Effector memory CD8-positive, alpha-beta T cell (primary cell): ENCODE results near the gene PCDHGA7.
"Not testable (repeated sequence)": the region's sequence is repeated elsewhere in the genome, so short reads cannot be mapped to it uniquely, and the experiment has no call there.

Source experiments
- ATAC-seq: fragments of 150-1000 bp; cut with Tn5 transposase; replicated peaks from 2 replicates; pipeline ENCODE4 v1.10.0; 2021; ENCODE audit warnings: mild to moderate bottlenecking, moderate library complexity
- DNase-seq, 3 experiments: peaks; one replicate each; pipeline ENCODE4 v3.0.0; 2021
- H3K27ac Mint-ChIP-seq, 2 donors: one replicate each; pipeline ENCODE4 v1.8.0; 2022; ENCODE audit warnings: mild to moderate bottlenecking in 2 of 2, mixed read lengths in 2 of 2, moderate library complexity in 2 of 2
- H3K27me3 Mint-ChIP-seq, 2 donors: one replicate each; pipeline ENCODE4 v1.8.0; 2022; ENCODE audit warnings: mixed read lengths in 2 of 2
- H3K36me3 Mint-ChIP-seq: one replicate; pipeline ENCODE4 v1.8.0; 2022; ENCODE audit warnings: mild to moderate bottlenecking, moderate library complexity, mixed read lengths; ENCODE audit not compliant: insufficient read depth
- H3K4me1 Mint-ChIP-seq, 2 donors: one replicate each; pipeline ENCODE4 v1.8.0; 2022; ENCODE audit warnings: low read depth in 2 of 2, mixed read lengths in 2 of 2
- H3K4me3 Mint-ChIP-seq, 2 donors: one replicate each; pipeline ENCODE4 v1.8.0; 2022; ENCODE audit warnings: mild to moderate bottlenecking in 2 of 2, mixed read lengths in 2 of 2, moderate library complexity in 2 of 2
- H3K9me3 Mint-ChIP-seq, 2 donors: one replicate each; pipeline ENCODE4 v1.8.0; 2022; ENCODE audit warnings: mixed read lengths in 2 of 2

The PCDHGA7 gene

DNA sequence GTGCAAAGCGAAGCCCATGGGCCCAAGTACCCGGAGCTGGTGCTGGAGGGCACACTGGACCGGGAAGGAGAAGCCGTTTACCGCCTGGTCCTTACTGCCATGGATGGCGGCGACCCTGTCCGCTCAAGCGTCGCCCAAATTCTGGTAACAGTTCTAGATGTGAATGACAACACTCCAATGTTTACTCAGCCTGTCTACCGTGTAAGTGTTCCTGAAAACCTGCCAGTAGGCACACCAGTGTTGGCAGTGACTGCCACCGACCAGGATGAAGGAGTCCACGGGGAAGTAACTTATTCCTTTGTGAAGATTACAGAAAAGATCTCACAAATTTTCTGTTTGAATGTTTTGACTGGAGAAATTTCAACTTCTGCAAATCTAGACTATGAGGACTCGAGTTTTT is 7.9 kb upstream of the PCDHGA7 start:
- Mint-ChIP-seq H3K27me3 (peaks cover 26 to 52% of the 10 kb centered on the region in 2 donors), H3K27ac (no peak overlapping the region), H3K4me3 (no peak overlapping the region), H3K4me1 (peaks cover 5% of the 10 kb centered on the region in 2 donors), H3K9me3 (peaks cover 0 to 4% of the 10 kb centered on the region in 2 donors), H3K36me3 (no peaks in the 10 kb centered on the region)
- DNase-seq (no peak), ATAC-seq (no peak)

DNA sequence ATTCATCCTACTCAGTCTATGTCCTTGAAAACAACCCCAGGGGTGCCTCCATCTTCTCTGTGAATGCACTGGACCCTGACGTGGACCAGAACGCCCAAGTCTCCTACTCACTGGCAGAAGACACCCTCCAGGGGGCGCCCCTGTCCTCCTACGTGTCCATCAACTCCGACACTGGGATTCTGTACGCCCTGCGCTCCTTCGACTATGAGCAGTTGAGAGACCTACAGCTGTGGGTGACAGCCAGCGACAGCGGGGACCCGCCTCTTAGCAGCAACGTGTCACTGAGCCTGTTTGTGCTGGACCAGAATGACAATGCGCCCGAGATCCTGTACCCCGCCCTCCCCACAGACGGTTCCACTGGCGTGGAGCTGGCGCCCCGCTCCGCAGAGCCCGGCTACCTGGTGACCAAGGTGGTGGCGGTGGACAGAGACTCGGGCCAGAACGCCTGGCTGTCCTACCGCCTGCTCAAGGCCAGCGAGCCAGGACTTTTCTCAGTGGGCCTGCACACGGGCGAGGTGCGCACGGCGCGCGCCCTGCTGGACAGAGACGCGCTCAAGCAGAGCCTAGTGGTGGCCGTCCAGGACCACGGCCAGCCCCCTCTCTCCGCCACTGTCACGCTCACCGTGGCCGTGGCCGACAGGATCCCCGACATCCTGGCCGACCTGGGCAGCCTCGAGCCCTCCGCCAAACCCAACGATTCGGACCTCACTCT is 6.9 kb upstream of the PCDHGA7 start:
- H3K27me3 Mint-ChIP-seq = peaks cover 18 to 42% of the 10 kb centered on the region in 2 donors
- ATAC-seq, H3K4me1 Mint-ChIP-seq, DNase-seq, H3K36me3 Mint-ChIP-seq, H3K9me3 Mint-ChIP-seq, H3K4me3 Mint-ChIP-seq, H3K27ac Mint-ChIP-seq: not testable (repeated sequence)

DNA sequence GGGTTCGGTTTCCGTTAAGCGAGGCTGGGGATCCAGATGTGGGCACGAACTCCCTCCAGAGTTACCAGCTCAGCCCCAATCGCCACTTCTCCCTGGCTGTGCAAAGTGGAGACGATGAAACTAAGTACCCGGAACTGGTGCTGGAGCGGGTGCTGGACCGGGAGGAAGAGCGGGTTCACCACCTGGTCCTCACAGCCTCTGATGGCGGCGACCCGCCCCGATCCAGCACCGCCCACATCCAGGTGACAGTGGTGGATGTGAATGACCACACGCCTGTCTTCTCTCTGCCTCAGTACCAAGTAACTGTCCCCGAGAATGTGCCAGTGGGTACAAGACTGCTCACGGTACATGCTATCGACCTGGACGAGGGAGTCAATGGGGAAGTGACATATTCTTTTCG is 803 bp downstream of the PCDHGA7 start:
- Mint-ChIP-seq H3K9me3 (peaks cover 0 to 10% of the 10 kb centered on the region in 2 donors), H3K4me3 (peak overlapping the region in 1 of 2 donors; percentile 48), H3K27me3 (peaks cover 53 to 62% of the 10 kb centered on the region in 2 donors), H3K4me1 (no peaks in the 10 kb centered on the region), H3K36me3 (no peaks in the 10 kb centered on the region), H3K27ac (no peak overlapping the region)
- no peak for DNase-seq
- no peak for ATAC-seq

DNA sequence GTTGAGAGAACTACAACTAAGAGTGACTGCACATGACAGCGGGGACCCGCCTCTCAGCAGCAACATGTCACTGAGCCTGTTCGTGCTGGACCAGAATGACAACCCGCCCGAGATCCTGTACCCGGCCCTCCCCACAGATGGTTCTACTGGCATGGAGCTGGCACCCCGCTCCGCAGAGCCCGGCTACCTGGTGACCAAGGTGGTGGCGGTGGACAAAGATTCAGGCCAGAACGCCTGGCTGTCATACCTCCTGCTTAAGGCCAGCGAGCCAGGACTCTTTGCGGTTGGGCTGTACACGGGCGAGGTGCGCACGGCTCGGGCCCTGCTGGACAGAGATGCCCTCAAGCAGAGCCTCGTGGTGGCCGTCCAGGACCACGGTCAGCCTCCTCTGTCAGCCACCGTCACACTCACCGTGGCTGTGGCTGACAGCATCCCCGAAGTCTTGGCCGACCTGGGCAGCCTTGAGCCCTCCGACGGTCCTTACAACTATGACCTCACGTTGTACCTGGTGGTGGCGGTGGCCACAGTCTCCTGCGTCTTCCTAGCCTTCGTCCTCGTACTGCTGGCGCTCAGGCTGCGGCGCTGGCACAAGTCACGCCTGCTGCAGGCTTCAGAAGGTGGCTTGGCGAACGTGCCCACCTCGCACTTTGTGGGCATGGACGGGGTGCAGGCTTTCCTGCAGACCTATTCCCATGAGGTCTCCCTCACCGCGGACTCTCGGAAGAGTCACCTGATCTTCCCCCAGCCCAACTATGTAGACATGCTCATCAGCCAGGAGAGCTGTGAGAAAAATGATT is 2.1 kb downstream of the PCDHGA7 start:
- no peaks in the 10 kb centered on the region for H3K36me3 Mint-ChIP-seq
- ATAC-seq = no peak
- no peak overlapping the region for H3K4me3 Mint-ChIP-seq
- H3K27me3 Mint-ChIP-seq = peaks cover 58 to 68% of the 10 kb centered on the region in 2 donors
- no peak for DNase-seq
- no peaks in the 10 kb centered on the region for H3K4me1 Mint-ChIP-seq
- H3K27ac Mint-ChIP-seq = no peak overlapping the region
- H3K9me3 Mint-ChIP-seq = peaks cover 2 to 11% of the 10 kb centered on the region in 2 donors

DNA sequence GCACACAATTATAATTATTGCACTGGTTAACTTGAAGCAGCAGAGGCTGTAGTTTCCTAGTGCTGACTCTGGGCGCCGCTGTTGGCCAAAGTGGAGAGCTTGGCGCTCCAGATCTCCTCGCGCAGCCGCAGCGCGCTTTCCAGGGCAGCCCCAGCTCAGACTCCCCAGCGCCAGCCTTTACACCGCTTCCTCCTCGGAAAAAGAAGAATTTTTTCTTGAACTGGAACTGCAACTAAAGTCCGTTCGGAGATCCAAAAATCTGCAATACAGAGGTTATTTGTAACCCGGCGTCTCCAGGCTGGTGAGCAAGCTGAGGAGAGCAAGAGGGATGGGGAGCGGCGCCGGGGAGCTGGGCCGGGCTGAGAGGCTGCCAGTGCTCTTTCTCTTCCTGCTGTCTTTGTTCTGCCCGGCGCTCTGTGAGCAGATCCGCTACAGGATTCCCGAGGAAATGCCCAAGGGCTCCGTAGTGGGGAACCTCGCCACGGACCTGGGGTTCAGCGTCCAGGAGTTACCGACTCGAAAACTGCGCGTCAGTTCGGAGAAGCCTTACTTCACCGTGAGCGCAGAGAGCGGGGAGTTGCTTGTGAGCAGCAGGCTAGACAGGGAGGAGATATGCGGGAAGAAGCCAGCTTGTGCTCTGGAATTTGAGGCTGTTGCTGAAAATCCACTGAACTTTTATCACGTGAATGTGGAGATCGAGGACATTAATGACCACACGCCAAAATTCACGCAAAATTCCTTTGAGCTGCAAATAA is 5.2 kb downstream of the PCDHGA7 start, which contains the start of gene PCDHGB4:
Gene PCDHGB4, plus strand, starts transcription at position 142 of the 755 bp plus-strand sequence. Its CDS starts 187 bp downstream, at position 329.
- H3K27ac Mint-ChIP-seq, H3K4me1 Mint-ChIP-seq, DNase-seq, H3K36me3 Mint-ChIP-seq: not testable (repeated sequence)
- Mint-ChIP-seq H3K9me3 (peaks cover 4 to 17% of the 10 kb centered on the region in 2 donors), H3K4me3 (peak within 1 kb of the TSS; percentile 22 to 52), H3K27me3 (peaks cover 59 to 87% of the 10 kb centered on the region in 2 donors)
- peak; percentile 49 for ATAC-seq

DNA sequence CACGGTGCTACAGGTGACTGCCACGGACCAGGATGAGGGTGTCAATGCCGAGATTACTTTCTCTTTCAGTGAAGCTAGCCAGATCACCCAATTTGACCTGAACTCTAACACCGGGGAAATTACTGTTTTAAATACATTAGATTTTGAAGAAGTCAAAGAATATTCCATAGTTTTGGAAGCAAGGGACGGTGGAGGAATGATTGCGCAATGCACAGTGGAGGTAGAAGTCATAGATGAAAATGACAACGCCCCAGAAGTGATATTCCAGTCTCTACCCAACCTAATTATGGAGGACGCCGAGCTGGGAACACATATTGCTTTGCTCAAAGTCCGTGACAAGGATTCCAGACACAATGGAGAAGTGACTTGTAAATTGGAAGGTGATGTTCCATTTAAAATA is 6.1 kb downstream of the PCDHGA7 start:
- H3K4me1 Mint-ChIP-seq = peaks cover 0 to 3% of the 10 kb centered on the region in 2 donors
- no peak overlapping the region for H3K27ac Mint-ChIP-seq
- H3K9me3 Mint-ChIP-seq = peaks cover 4 to 17% of the 10 kb centered on the region in 2 donors
- H3K36me3 Mint-ChIP-seq = peaks cover 2% of the 10 kb centered on the region
- no peak for DNase-seq
- H3K27me3 Mint-ChIP-seq = peaks cover 54 to 87% of the 10 kb centered on the region in 2 donors
- no peak for ATAC-seq
- no peak overlapping the region for H3K4me3 Mint-ChIP-seq

DNA sequence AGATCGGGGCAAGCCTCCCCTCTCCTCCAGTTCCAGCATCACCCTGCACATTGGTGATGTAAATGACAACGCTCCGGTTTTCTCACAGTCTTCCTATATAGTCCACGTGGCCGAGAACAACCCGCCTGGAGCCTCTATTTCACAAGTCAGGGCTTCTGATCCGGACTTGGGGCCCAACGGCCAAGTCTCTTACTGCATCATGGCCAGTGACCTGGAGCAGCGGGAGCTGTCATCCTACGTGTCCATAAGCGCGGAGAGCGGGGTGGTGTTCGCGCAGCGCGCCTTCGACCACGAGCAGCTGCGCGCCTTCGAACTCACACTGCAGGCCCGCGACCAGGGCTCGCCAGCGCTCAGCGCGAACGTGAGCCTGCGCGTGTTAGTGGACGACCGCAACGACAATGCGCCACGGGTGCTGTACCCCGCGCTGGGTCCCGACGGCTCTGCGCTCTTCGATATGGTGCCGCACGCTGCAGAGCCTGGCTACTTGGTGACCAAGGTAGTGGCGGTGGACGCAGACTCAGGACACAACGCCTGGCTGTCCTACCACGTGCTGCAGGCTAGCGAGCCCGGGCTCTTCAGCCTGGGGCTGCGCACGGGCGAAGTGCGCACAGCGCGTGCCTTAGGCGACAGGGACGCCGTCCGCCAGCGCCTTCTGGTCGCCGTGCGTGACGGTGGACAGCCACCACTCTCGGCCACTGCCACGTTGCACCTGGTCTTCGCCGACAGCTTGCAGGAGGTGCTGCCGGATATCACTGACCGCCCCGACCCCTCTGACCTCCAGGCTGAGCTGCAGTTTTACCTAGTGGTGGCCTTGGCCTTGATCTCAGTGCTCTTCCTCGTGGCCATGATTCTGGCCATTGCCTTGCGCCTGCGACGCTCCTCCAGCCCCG is 6.9 kb downstream of the PCDHGA7 start:
- peaks cover 6% of the 10 kb centered on the region for H3K36me3 Mint-ChIP-seq
- H3K27me3 Mint-ChIP-seq = peaks cover 54 to 87% of the 10 kb centered on the region in 2 donors
- no peak overlapping the region for H3K27ac Mint-ChIP-seq
- DNase-seq (no peak), ATAC-seq (no peak)
- peaks cover 6 to 24% of the 10 kb centered on the region in 2 donors for H3K9me3 Mint-ChIP-seq
- no peak overlapping the region for H3K4me3 Mint-ChIP-seq
- H3K4me1 Mint-ChIP-seq = peaks cover 0 to 3% of the 10 kb centered on the region in 2 donors

DNA sequence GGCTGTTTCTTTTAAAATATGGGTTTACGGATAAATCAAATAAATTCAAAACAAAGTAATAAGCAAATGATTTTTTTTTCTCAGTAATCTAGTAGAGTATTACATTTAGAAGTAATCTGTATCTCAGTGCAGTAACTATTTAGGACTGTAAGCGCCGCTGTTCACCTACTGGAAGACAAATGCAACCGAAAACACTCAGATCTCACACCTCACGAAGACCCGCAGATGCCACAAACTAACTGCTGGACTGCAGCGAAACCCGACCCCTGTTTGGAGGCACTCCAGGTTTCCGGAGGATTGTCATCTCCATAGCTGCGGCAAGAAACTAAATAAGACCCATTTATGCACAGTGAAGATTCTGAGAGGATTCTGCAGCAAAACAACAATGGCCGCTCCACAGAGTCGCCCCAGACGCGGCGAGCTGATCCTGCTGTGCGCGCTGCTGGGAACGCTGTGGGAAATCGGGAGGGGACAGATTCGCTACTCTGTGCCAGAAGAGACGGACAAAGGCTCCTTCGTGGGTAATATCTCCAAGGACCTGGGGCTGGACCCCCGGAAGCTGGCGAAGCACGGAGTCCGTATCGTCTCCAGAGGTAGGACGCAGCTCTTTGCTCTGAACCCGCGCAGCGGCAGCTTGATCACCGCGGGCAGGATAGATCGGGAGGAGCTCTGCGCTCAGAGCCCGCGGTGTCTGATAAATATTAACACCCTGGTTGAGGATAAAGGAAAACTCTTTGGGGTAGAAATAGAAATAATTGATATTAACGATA is 10.1 kb downstream of the PCDHGA7 start, which contains the start of gene PCDHGA8:
Gene PCDHGA8, plus strand, starts transcription at position 205 of the 770 bp plus-strand sequence. Its CDS starts 181 bp downstream, at position 386.
- H3K36me3 Mint-ChIP-seq = peaks cover 7% of the 10 kb centered on the region
- DNase-seq (no peak), ATAC-seq (no peak)
- no peak within 1 kb of the TSS for H3K27ac Mint-ChIP-seq
- no peak within 1 kb of the TSS for H3K4me3 Mint-ChIP-seq
- H3K27me3 Mint-ChIP-seq = peaks cover 36 to 80% of the 10 kb centered on the region in 2 donors
- peaks cover 6 to 14% of the 10 kb centered on the region in 2 donors for H3K9me3 Mint-ChIP-seq
- H3K4me1 Mint-ChIP-seq = peaks cover 0 to 3% of the 10 kb centered on the region in 2 donors

DNA sequence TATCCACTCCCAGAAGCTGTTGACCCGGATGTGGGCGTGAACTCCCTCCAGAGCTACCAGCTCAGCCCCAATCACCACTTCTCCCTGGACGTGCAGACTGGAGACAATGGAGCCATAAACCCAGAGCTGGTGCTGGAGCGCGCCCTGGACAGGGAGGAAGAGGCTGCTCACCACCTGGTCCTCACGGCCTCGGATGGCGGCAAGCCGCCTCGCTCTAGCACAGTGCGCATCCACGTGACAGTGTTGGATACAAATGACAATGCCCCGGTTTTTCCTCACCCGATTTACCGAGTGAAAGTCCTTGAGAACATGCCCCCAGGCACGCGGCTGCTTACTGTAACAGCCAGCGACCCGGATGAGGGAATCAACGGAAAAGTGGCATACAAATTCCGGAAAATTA is 10.7 kb downstream of the PCDHGA7 start:
- H3K27ac Mint-ChIP-seq = no peak overlapping the region
- H3K4me1 Mint-ChIP-seq = peaks cover 0 to 3% of the 10 kb centered on the region in 2 donors
- DNase-seq (no peak), ATAC-seq (no peak)
- H3K27me3 Mint-ChIP-seq = peaks cover 34 to 78% of the 10 kb centered on the region in 2 donors
- peaks cover 6 to 14% of the 10 kb centered on the region in 2 donors for H3K9me3 Mint-ChIP-seq
- H3K4me3 Mint-ChIP-seq = no peak overlapping the region
- H3K36me3 Mint-ChIP-seq = peaks cover 10% of the 10 kb centered on the region

DNA sequence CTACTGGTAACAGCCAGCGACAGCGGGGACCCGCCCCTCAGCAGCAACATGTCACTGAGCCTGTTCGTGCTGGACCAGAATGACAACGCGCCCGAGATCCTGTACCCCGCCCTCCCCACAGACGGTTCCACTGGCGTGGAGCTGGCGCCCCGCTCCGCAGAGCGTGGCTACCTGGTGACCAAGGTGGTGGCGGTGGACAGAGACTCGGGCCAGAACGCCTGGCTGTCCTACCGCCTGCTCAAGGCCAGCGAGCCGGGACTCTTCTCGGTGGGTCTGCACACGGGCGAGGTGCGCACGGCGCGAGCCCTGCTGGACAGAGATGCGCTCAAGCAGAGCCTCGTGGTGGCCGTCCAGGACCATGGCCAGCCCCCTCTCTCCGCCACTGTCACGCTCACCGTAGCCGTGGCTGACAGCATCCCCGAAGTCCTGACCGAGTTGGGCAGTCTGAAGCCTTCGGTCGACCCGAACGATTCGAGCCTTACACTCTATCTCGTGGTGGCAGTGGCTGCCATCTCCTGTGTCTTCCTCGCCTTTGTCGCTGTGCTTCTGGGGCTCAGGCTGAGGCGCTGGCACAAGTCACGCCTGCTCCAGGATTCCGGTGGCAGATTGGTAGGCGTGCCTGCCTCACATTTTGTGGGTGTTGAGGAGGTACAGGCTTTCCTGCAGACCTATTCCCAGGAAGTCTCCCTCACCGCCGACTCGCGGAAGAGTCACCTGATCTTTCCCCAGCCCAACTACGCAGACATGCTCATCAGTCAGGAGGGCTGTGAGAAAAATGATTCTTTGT is 12.1 kb downstream of the PCDHGA7 start:
- not testable (repeated sequence) for H3K4me1 Mint-ChIP-seq, H3K36me3 Mint-ChIP-seq, H3K27ac Mint-ChIP-seq, ATAC-seq, H3K4me3 Mint-ChIP-seq, DNase-seq
- Mint-ChIP-seq H3K9me3 (peaks cover 5 to 14% of the 10 kb centered on the region in 2 donors), H3K27me3 (peaks cover 36 to 77% of the 10 kb centered on the region in 2 donors)

DNA sequence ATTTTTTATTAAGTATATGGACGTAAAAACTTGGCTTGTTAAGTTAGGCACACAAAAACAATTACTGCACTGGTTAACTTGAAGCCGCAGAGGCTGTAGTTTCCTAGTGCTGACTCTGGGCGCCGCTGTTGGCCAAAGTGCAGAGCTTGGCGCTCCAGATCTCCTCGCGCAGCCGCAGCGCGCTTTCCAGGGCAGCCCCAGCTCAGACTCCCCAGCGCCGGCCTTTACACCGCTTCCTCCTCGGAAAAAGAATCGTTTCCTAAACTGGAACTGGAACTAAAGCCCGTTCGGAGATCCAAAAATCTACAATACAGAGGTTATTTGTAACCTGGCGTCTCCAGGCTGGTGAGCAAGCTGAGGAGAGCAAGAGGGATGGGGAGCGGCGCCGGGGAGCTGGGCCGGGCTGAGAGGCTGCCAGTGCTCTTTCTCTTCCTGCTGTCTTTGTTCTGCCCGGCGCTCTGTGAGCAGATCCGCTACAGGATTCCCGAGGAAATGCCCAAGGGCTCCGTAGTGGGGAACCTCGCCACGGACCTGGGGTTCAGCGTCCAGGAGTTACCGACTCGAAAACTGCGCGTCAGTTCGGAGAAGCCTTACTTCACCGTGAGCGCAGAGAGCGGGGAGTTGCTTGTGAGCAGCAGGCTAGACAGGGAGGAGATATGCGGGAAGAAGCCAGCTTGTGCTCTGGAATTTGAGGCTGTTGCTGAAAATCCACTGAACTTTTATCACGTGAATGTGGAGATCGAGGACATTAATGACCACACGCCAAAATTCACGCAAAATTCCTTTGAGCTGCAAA is 15.4 kb downstream of the PCDHGA7 start, which contains the start of gene PCDHGB5:
Gene PCDHGB5, plus strand, starts transcription at position 192 of the 796 bp plus-strand sequence. Its CDS starts 181 bp downstream, at position 373.
- not testable (repeated sequence) for H3K9me3 Mint-ChIP-seq, H3K4me1 Mint-ChIP-seq, H3K36me3 Mint-ChIP-seq, DNase-seq, H3K27ac Mint-ChIP-seq
- Mint-ChIP-seq H3K4me3 (peak within 1 kb of the TSS; percentile 31 to 53), H3K27me3 (peaks cover 44 to 77% of the 10 kb centered on the region in 2 donors)
- peak; percentile 77 for ATAC-seq
